ENCODE data around the gene USP6NL. TPM values are rescaled to one million over a fixed set of nuclear protein-coding genes. Genes with fewer than 3 reads are reported as not detected.

The USP6NL gene
- polyA plus RNA-seq, 3 donors: 5.5 to 7.7 (median 6.7) TPM

DNA sequence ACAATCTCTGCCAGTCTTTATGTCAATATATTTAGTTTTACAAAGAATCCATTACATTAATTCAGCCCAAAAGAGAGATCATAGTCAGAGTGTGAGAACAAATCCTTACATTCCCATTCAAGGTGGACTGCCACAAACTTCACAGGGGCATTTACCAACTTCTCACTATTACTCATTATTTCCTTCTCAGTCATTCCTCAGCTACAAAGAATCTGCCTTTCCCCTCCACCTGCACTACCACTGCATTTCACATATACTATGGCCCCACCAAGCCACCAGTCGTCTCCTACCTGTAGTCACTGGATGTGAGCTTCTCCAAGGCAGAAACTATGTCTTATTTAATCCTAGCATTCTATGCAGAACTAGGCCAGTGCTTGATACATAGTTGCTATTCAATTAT is 94.3 kb downstream of the USP6NL start:
- no peak overlapping the region for H3K27ac Mint-ChIP-seq
- peaks cover 0 to 3% (median 3%) of the 10 kb centered on the region in 3 donors for H3K27me3 Mint-ChIP-seq (ENCODE audit: low read depth in 3 of 3)
- H3K4me2 ChIP-seq (replicated peaks; ENCODE audit: extremely low read depth, low read length, poor library complexity, severe bottlenecking): no peak overlapping the region
- peaks cover 0 to 8% of the 10 kb centered on the region in 2 donors for H3K36me3 ChIP-seq (replicated peaks in 1 of 2; ENCODE audit: control insufficient read depth in 1 of 2, insufficient read depth in 2 of 2, low read length in 2 of 2)
- no peaks in the 10 kb centered on the region for H3K27me3 ChIP-seq (ENCODE audit: control insufficient read depth in 2 of 2, insufficient read depth in 2 of 2, low read length in 2 of 2)
- TF ChIP-seq CTCF (IDR thresholded peaks at IDR 0.05): no peak
- H3K9me3 ChIP-seq (replicated peaks in 1 of 2; ENCODE audit: control insufficient read depth in 1 of 2, insufficient read depth in 1 of 2, low read length in 2 of 2): no peaks in the 10 kb centered on the region
- intact Hi-C loops (cut with micrococcal nuclease): loop anchor here (2.0 to 5.0 kb wide), 2 partner anchors 210 to 240 kb away; no protein-coding TSS in a partner anchor
- H4K20me1 ChIP-seq (ENCODE audit: insufficient read depth, low read length): no peaks in the 10 kb centered on the region
- no peak for DNase-seq
- peaks cover 4% of the 10 kb centered on the region in 2 donors for H3K4me1 ChIP-seq (ENCODE audit: control insufficient read depth in 1 of 2, insufficient read depth in 2 of 2, low read length in 2 of 2)
- H3K27ac ChIP-seq (ENCODE audit: low read depth in 1 of 2, low read length in 2 of 2): no peak overlapping the region
- no peak overlapping the region for H3K9ac ChIP-seq (ENCODE audit: insufficient read depth, low read length, poor library complexity, severe bottlenecking)
- H3K79me2 ChIP-seq (ENCODE audit: insufficient read depth, low read length): no peaks in the 10 kb centered on the region
- no peak overlapping the region for H2AFZ ChIP-seq (ENCODE audit: insufficient read depth, low read depth, low read length, poor library complexity, severe bottlenecking)
- H3K9me3 Mint-ChIP-seq: no peaks in the 10 kb centered on the region
- peaks cover 13 to 21% of the 10 kb centered on the region in 2 donors for H3K36me3 Mint-ChIP-seq
- H3K4me3 ChIP-seq (replicated peaks in 1 of 3; ENCODE audit: low read depth in 2 of 3, low read length in 3 of 3): no peak overlapping the region
- 83% methylated on average over 1 of the region's 1 CpG for WGBS (ENCODE audit: insufficient coverage)
- H3K4me1 Mint-ChIP-seq: peaks cover 18% of the 10 kb centered on the region
- no peak overlapping the region for H3K4me3 Mint-ChIP-seq

GRCh38 chr10:11516431-11516746 is 95.1 kb downstream of the USP6NL start:
- H3K4me1 ChIP-seq (ENCODE audit: control insufficient read depth in 1 of 2, insufficient read depth in 2 of 2, low read length in 2 of 2): no peaks in the 10 kb centered on the region
- no peak overlapping the region for H3K27ac Mint-ChIP-seq
- H3K4me1 Mint-ChIP-seq: peaks cover 12% of the 10 kb centered on the region
- intact Hi-C loops (cut with micrococcal nuclease): loop anchor here (2.0 to 5.0 kb wide), 2 partner anchors 211 to 240 kb away; no protein-coding TSS in a partner anchor
- no peak overlapping the region for H3K4me3 ChIP-seq (replicated peaks in 1 of 3; ENCODE audit: low read depth in 2 of 3, low read length in 3 of 3)
- peaks cover 0 to 8% of the 10 kb centered on the region in 2 donors for H3K36me3 ChIP-seq (replicated peaks in 1 of 2; ENCODE audit: control insufficient read depth in 1 of 2, insufficient read depth in 2 of 2, low read length in 2 of 2)
- no peaks in the 10 kb centered on the region for H3K9me3 ChIP-seq (replicated peaks in 1 of 2; ENCODE audit: control insufficient read depth in 1 of 2, insufficient read depth in 1 of 2, low read length in 2 of 2)
- TF ChIP-seq CTCF (IDR thresholded peaks at IDR 0.05): no peak
- no peaks in the 10 kb centered on the region for H3K9me3 Mint-ChIP-seq
- H2AFZ ChIP-seq (ENCODE audit: insufficient read depth, low read depth, low read length, poor library complexity, severe bottlenecking): no peak overlapping the region
- DNase-seq: no peak
- H3K27ac ChIP-seq (ENCODE audit: low read depth in 1 of 2, low read length in 2 of 2): no peak overlapping the region
- WGBS (ENCODE audit: insufficient coverage): no CpG with 5 or more reads among the region's 2 CpGs
- H4K20me1 ChIP-seq (ENCODE audit: insufficient read depth, low read length): no peaks in the 10 kb centered on the region
- no peaks in the 10 kb centered on the region for H3K27me3 ChIP-seq (ENCODE audit: control insufficient read depth in 2 of 2, insufficient read depth in 2 of 2, low read length in 2 of 2)
- H3K9ac ChIP-seq (ENCODE audit: insufficient read depth, low read length, poor library complexity, severe bottlenecking): no peak overlapping the region
- peaks cover 0 to 3% (median 3%) of the 10 kb centered on the region in 3 donors for H3K27me3 Mint-ChIP-seq (ENCODE audit: low read depth in 3 of 3)
- H3K4me3 Mint-ChIP-seq: no peak overlapping the region
- peaks cover 9 to 21% of the 10 kb centered on the region in 2 donors for H3K36me3 Mint-ChIP-seq
- no peak overlapping the region for H3K4me2 ChIP-seq (replicated peaks; ENCODE audit: extremely low read depth, low read length, poor library complexity, severe bottlenecking)
- no peaks in the 10 kb centered on the region for H3K79me2 ChIP-seq (ENCODE audit: insufficient read depth, low read length)

Measured in CD14-positive monocyte (primary cell).